ENCODE results near the gene VCAN. TPM values are rescaled to one million over a fixed set of nuclear protein-coding genes. Genes with fewer than 3 reads are reported as not detected.
A peak's percentile ranks its signal among the peaks of the same experiment; 100 is the strongest.

VCAN gene
- total RNA-seq, 1 donor from 2014 or later = 203 TPM

DNA sequence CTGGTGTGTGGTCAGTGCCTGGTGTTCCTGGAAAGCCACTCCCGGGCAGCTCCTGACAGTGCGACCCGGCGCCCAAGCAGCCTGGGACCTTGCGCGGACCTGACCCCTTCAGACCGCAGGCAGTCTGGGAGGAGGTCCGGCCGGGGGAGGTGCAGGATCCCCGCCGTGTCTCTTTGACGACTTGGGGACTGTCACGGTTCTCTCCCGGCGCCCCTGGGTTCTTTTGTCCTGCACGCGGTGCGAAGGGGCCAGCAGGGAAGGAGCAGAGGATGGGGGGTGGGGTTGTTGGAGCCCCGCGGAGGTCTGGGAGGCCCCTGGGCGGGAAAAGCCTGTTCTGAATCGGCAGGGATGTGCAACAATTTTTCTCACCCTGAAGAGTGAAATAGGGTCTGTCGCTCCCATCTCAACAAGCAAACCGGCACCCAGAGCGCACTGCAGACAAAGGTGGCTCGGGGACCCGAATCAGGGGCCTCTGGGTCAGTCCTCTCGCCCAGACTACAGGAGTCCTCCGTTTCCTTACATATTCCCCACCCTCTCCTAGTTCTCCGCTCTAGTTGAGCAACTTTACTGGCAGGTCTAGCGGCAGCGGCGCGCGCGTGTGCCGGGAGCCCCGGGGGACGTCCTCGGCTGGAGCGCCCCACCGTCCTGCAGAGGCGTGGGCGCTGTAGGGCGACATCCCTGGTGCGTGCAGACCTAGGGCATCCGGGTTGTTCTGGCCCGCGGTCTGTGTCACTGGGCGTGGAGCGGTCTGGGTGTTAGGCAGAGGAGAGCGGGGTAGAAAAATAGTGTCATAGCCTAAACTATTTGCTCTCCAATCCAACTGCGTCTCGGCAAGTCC lies 1.2 kb downstream of the VCAN start:
- H3K9me3 Mint-ChIP-seq (ENCODE audit: unreplicated experiment) = no peaks in the 10 kb centered on the region
- H3K4me3 Mint-ChIP-seq (ENCODE audit: unreplicated experiment) = peak overlapping the region; percentile 99
- peaks cover 10% of the 10 kb centered on the region for H3K27me3 Mint-ChIP-seq (ENCODE audit: unreplicated experiment)
- TF ChIP-seq, protein P1, sequence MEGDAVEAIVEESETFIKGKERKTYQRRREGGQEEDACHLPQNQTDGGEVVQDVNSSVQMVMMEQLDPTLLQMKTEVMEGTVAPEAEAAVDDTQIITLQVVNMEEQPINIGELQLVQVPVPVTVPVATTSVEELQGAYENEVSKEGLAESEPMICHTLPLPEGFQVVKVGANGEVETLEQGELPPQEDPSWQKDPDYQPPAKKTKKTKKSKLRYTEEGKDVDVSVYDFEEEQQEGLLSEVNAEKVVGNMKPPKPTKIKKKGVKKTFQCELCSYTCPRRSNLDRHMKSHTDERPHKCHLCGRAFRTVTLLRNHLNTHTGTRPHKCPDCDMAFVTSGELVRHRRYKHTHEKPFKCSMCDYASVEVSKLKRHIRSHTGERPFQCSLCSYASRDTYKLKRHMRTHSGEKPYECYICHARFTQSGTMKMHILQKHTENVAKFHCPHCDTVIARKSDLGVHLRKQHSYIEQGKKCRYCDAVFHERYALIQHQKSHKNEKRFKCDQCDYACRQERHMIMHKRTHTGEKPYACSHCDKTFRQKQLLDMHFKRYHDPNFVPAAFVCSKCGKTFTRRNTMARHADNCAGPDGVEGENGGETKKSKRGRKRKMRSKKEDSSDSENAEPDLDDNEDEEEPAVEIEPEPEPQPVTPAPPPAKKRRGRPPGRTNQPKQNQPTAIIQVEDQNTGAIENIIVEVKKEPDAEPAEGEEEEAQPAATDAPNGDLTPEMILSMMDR (IDR thresholded peaks at IDR 0.05; ENCODE audit: unreplicated experiment) = no peak
- peaks cover 33% of the 10 kb centered on the region for H3K4me1 Mint-ChIP-seq (ENCODE audit: unreplicated experiment)
- no peak overlapping the region for H3K27ac Mint-ChIP-seq (ENCODE audit: unreplicated experiment)
- peak; percentile 58 for DNase-seq (ENCODE audit: low spot score)
- no peaks in the 10 kb centered on the region for H3K36me3 Mint-ChIP-seq (ENCODE audit: low read depth, unreplicated experiment)

DNA sequence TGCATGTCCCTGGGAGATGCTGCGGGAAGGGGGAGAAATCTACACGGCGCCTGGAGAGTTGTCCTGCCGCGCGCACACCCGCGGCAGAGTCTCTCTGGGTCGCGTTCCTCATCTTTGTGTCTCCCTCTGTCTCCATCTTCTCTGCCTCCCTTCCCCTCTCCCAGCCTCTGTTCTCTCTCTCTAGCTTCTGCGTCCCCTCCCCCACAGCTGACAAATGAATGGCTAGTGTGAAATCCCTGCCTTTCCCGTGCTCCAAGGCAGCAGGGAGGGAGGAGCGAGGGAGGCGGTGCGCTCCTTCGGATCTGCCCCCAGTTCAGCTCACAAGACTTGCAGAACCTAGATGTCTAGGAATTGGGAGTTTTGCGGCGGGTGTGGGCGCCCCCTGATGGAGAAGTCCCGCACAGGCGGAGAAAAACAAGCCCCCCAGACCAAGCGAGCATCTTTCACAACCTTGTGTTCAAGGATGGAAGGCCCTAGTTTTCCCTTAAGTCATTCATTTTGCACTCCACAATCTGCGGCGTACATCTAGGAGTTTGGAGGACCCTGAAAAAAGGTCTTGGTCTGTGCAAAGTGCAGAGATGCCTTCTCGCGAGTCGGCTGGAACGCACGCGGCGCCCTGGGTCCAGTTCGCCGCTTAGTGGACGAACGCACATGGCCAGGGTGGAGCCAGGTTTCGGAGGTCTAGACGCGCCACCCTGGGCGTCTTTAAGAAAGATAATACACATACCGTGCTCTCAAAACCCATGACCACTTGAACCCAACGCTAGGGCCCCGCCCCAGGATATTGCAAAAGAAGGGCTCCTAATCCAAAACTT lies 2.0 kb downstream of the VCAN start:
- Mint-ChIP-seq H3K4me3 (ENCODE audit: unreplicated experiment) (peak overlapping the region; percentile 99), H3K4me1 (ENCODE audit: unreplicated experiment) (peaks cover 33% of the 10 kb centered on the region), H3K27ac (ENCODE audit: unreplicated experiment) (peak overlapping the region; percentile 82), H3K27me3 (ENCODE audit: unreplicated experiment) (peaks cover 10% of the 10 kb centered on the region), H3K9me3 (ENCODE audit: unreplicated experiment) (no peaks in the 10 kb centered on the region), H3K36me3 (ENCODE audit: low read depth, unreplicated experiment) (no peaks in the 10 kb centered on the region)
- peak; percentile 94 for DNase-seq (ENCODE audit: low spot score)
- TF ChIP-seq, protein P1 (IDR thresholded peaks at IDR 0.05; ENCODE audit: unreplicated experiment) = peak; percentile 91

DNA sequence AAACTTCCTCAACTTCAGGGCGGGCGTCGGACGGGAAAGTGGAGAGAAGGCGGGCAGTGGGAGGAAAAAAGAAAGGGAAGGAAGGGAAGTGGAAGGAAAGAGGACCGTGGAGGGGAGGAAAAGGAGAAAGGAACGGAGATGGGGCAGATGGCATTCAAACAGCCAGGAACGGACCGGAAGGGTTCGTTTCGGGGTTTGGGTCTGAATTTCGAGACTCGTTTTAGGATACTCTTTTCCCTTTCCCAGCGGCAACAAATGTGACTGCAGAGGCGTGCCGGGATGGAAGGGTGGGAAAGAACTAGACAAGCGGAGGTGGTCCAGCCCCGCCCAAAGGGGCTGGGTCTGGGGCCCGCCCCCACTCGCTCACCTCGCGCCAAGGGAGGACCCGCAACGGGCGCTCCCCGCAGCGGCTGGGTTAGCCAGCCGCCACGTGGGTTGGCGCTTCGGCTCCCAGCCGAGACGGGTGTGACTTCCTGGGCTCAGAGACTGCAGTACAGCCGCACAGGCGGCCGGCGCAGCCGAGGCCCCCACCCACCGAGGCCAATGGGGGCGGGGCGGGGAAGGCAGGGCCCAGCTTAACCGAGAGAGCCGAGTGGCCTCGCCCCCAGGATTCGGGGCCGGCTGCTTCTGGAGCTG lies 2.7 kb downstream of the VCAN start:
- Mint-ChIP-seq H3K4me3 (ENCODE audit: unreplicated experiment) (peak overlapping the region; percentile 99), H3K9me3 (ENCODE audit: unreplicated experiment) (no peaks in the 10 kb centered on the region), H3K27me3 (ENCODE audit: unreplicated experiment) (peaks cover 10% of the 10 kb centered on the region), H3K36me3 (ENCODE audit: low read depth, unreplicated experiment) (no peaks in the 10 kb centered on the region), H3K4me1 (ENCODE audit: unreplicated experiment) (peaks cover 33% of the 10 kb centered on the region), H3K27ac (ENCODE audit: unreplicated experiment) (peak overlapping the region; percentile 82)
- TF ChIP-seq, protein P1 (IDR thresholded peaks at IDR 0.05; ENCODE audit: unreplicated experiment) = no peak
- DNase-seq (ENCODE audit: low spot score) = peak; percentile 77

DNA sequence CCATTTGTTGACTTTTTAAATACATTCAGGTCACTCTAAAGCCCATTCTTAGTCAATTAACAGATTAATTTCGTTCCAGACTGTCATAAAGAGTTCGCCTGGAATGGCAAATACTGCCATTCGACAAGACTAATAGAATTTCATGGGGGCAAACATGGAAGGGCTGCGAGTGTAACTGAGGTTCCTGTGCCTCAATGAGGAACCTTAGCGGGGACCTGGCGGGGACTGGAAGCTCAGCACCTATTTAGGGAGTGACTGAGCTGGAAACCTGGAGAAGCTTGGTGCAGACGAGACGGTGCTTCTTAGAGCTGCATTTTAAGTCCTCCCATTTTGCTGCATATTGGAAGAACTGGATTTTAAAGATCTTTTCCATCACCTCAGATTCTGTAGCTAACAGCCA lies 3.4 kb downstream of the VCAN start:
- peak overlapping the region; percentile 54 for H3K27ac Mint-ChIP-seq (ENCODE audit: unreplicated experiment)
- peaks cover 33% of the 10 kb centered on the region for H3K4me1 Mint-ChIP-seq (ENCODE audit: unreplicated experiment)
- DNase-seq (ENCODE audit: low spot score) = no peak

More for the DNA sequence above, 3.4 kb downstream of the VCAN start:
- no peaks in the 10 kb centered on the region for H3K36me3 Mint-ChIP-seq (ENCODE audit: low read depth, unreplicated experiment)
- peak overlapping the region; percentile 86 for H3K4me3 Mint-ChIP-seq (ENCODE audit: unreplicated experiment)
- H3K27me3 Mint-ChIP-seq (ENCODE audit: unreplicated experiment) = peaks cover 10% of the 10 kb centered on the region
- no peaks in the 10 kb centered on the region for H3K9me3 Mint-ChIP-seq (ENCODE audit: unreplicated experiment)
- TF ChIP-seq, protein P1 (IDR thresholded peaks at IDR 0.05; ENCODE audit: unreplicated experiment) = no peak

Measured in endothelial cell (in vitro differentiated cells).